GM15510 (cell line): Measurements from ENCODE around the gene RPRD1B.

ENCODE experiments used
- POLR2A ChIP-seq: IDR thresholded peaks from 3 replicates; pipeline ENCODE4 v1.6.1; 2011; ENCODE audit warnings: borderline replicate concordance; ENCODE audit not compliant: insufficient read length; ENCODE audit errors: extremely low read depth

RPRD1B gene

DNA sequence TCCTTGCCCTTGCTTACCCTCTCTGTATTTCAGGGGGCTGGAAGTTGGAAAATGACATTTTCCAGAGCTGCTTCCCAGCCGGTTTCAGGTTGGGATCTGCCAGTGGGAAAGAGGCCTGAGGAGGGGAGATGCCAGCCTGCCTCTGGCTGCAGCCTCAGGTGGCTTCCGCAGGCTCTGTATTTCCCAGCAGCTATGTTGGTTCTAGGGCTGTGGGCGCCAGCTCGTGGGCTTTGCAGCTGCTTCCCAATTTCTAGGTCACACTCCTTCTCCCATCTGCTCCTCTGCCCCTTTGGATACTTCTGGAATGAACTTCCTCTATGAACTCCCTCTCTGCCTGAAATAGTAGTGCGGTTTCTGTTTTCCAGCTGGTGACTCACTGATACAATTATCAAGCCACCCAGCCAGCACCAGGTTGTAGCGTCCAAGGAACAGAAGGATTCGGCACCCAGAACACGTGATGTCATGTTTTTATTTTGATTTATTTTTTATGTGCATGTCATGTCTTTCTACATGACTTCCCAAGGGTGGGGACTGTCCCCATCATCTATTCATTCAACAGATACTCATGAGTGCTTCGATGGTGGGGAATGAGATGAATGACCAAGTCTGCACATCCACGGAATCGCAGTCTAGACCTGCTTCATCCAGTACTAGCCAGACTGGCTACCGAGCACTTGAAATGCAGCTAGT, 93.5 kb downstream of the RPRD1B start:
- no peak for TF ChIP-seq POLR2A

DNA sequence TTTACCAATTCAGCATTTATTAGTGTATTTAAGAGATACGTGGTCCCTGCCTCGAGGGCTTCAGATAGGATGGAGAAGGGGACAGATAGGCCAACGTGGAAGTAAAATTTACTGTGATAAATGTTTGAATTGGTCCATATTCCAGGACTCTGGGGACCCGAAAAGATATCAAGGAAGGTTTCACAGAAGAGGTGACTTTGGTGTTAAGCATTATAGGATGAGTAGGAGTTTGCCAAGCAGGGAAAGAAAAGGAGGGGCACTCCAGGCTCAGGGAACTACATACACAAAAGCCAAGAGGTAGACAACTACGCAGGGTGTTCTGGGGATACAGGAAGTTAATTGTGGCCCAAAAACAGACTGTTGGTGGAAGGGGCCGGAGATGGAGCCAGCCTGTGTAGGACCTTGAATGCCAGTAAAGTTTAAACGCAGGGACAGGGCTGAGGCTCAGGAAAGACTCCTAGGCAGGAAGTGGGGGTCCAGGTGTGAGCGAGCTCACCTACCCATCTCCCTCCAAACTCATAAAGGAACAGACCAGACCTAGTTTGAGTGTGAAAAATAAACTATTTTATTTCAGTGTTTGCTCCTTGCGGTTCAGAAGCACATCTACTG, 94.5 kb downstream of the RPRD1B start:
- TF ChIP-seq POLR2A: no peak

DNA sequence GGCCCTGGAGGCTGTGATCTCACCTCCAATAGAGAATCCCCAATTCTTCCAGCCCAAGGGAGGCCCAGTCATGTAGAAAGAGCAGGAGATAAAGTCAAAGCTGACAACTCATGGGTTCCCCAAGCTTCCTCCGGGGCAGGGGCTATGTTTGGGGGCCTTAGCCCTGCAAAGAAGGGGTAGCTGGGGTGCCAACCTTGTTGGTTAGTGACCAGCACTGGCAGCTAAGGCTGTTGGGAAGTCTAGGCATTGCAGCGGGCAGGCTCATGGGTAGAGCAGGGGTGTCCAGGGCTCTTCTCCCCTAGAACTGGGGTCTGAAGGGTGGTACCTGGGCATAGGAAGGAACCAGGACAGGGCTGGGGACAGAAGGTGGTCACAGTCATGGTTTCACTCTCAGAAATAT, 95.1 kb downstream of the RPRD1B start:
- TF ChIP-seq POLR2A: no peak

DNA sequence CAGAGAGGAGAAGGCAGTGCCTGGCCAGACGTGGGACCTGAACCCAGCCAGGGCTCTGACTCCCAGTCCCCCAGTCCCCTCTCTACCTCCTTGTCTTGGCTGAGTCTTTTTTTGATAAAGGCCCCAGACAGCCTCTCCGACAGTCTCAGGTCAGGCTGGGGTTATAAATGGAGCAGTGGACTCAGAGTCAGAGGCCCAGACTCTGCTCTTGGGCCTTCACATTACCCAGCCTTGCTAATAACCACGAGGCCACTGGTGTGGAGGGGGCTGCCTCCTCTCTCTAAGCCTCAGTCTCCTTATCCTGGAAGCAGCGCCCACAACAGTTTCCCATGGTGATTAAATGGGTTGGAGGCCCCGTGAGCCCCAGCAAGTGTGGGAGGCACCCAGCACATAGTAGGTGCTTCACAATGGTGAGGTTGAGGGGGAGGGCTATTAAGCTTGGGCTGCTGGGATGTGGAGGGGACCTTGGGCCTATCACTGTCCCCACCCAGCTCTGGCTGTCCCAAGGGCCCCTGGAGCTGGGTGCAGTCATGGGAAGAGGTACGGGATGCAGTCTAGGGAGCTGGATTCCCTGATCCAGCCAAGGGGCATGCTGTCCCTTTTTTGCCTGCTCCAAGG, 95.8 kb downstream of the RPRD1B start:
- TF ChIP-seq POLR2A: no peak

DNA sequence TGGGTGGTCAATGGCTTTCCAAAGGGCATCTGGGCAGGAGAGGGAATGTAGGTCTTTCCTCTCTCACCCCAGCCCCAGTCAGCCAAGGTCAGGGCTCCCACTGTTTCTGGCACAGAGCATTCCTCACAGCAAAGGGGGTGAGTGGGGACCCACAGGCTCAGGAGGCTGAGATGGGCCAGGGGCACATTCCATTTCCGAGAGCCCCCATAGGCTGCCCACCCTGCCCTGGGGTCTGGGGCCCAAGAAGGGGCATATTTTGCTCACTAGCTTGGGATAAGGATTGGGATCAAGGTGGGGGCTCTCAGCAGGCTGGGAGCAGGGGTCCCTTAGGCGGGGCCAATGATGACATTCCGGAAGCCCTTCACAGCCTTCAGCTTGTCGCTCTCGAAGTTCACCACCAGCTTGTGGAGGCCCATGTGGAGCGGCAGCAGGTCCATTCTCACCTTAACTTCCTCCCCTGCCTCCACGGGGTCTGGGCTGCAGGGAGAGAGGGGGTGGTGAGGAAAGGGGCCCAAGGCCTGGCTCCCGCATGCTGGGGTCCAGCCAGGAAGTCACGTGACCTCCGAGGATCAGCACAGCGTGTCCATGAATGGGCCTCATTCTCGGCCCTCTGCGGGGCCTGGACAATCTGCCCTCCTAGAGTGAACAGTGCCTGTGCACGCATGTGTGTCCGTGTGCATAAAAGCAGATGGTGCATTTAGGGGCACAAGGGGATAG, 96.5 kb downstream of the RPRD1B start:
- no peak for TF ChIP-seq POLR2A

DNA sequence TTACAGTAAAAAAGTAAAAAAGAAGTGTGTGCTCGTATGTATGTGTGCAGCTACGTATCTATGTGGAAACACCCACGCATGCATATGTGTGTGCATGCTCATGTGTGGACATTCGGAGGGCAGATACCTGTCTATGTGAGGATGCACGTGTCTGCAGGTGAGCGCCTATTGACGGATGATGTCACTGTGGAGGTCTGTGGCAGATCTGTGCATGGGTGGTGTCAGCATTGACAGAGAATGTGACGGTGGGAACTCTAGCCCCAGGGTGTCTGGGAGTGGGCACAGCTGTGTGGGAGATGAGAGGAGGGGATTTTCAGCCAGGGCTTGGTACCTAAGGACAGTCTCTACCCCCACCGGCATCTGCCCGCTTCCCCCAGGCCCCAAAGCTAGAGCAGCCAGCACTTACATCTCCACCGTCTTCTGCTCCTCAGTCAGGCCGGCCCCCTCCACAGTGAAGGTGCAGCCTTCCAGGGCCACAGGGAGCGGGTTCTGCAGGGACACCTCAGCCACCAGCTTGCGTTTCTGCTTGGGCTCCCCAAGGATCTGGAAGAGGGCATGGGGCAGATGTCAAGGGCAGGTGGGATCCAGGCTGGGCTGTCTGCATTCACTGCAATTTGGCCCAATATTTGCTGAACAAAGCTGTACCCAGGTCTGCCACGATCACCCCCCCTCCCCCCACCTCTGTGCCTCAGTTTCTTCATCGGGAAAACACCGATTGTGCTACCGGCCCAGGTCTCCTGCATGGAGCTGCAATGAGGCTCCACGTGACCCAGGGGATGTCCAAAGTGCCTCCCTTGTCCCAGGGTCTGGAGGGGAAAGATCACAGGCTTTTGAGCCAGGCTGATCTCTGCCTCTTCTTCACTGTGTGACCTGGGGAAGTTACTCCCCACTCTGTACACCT, 97.4 kb downstream of the RPRD1B start:
- no peak for TF ChIP-seq POLR2A

DNA sequence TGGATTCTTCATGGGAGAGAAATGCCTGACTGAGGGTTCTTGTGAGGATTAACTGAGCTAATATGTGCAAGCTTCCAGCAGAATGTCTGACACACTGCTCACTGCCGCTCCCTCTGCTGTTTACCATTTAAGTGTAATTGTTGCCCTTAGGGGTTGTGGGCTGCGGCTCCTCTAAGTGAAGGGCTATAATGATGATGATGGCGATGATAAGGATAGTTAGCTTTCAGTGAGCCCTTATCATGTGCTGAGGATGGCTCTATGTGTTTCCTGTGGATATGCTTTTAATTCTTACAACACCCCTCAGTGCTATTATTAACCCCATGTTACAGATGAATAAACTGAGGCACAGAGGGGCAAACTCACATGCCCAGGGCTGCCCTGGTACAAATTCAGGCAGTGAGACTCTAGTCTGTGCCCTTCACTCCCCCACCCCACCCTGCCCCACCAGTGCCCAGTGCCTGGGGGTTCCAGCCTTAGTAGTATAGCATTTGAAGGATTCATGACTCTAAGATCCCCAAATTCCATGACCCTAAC, 98.1 kb downstream of the RPRD1B start:
- TF ChIP-seq POLR2A: no peak

DNA sequence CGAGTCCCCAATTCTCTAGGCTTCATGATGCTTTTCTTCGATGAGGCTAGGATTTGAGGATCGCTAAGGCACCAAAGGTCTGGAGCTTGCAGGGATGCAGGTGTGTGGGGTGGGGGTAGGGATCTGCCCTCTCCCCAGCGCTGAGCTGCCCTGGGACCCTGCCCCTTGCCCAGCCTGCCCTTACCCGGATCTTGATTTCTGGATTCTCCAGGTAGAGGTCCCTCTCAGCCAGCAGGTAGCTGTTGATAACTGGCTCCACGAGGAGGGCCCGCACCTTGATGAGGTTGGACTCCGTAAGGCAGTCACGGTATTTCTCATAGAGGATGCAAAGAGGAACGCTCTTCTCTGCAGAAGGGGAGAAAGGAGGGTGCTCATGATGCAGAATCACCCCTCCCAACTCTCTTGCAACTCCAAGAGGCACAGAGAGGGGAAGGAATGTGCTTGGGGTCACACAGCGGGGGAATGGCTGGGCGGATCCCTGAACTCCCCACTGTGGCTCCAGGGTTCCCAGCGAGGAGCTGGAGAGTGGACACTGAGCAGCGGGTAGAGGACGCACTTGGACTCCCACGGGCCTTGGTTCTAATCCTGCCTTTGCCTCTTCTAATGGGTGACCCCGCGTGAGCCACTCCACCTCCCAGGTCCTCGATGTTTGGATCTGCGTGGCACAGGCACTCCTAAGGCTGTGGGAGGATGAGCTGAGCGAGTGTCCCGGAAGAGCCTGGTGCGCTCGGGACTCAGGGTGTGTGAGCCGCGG, 98.8 kb downstream of the RPRD1B start:
- no peak for TF ChIP-seq POLR2A

DNA sequence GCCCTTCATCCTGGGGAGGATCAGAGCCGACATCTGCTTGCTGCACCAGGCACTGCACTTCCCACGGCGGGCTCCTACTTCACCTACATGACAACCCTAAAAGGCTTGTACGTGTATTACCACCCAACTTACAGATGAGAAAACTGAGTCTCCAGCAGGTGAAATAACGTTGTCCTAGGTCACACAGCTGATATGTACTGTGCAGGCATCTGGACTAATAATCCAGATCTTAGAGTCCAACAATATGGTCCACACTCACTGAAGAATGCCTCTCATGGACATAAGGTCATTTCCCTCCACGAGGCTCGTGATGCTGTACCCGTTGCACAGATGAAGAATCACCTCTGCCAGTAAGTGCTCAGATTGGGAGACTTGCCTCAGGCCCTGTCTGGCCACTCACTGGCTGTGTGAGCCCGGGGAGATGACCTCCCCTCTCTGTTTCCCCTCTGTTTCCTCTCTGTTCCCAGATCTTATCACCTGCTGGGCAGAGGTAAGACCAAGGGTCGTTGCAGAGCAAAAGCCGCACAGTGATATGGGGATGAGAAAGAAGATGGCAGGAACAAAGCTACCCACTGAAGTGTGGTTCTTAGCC, 99.5 kb downstream of the RPRD1B start:
- TF ChIP-seq POLR2A: no peak

DNA sequence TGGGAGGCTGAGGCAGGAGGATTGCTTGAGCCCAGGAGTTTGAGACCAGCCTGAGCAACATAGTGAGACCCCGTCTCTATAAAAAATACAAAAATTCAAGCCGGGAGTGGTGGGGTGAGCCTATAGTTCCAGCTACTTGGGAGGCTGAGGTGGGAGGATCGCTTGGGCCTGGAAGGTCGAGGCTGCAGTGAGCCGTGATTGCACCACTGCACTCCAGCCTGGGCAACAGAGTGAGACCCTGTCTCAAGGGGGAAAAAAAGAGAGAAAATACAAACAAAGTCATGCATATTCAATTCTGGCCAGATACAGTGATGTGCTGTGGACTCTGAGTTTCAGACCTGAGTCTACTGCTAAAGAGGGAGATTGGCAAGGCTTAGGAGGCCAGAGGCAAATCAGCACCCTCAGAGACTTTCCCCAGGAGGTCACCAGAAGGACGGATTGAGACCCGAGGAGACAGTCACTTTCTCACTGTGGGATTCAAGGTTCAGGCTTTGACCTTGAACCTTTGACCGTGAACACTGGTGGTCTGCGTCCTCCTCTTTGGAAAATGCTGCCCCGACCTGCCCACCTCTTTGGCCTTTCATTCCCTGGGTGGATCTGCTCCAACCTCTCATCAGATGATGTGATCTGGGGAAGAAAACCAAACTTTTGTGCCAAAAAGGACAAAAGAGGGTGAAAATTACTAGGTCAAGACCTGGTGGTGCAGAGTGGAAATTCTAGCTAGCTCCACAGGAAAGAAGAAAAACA, 100.3 kb downstream of the RPRD1B start:
- TF ChIP-seq POLR2A: no peak

DNA sequence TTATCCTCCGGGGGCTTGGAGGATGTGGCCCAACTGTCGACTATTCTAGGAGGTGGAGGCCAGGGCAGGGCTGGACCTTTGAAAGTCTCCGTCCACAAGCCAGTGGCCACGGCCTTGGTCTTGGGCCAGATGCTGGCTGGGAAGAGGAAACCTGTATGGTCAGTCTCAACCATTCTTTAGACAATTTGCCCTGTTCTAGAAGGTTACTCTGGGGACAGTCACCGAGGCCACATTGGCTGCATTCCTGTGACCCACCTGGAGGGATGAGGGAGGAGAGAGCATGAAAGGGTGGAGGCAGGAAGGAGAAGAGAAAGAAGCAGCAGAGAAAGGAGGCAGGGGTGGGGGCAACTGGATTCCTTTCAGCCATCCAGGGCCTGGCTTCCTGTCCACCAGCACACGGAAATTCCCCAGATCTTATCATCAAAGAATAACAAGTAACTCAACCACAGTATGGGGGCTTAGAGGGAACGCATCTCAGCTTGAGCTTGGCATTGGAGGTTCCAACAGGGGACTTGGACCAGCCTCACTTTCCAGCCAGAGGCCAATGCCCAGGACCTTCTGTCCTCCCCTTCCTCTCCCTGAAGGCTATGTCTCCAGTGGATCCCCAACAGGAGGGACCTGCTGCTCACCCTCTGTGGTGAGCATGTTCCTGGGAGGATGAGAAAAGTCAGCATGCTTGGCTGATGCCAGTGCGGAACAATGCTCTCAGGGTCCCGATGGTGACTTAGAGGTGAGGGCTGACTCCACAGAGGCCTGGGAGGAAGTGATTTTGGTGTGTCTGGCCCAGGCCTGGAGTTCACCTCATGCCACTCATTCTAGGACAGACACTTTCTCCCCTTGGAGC, 101.1 kb downstream of the RPRD1B start:
- TF ChIP-seq POLR2A: no peak

DNA sequence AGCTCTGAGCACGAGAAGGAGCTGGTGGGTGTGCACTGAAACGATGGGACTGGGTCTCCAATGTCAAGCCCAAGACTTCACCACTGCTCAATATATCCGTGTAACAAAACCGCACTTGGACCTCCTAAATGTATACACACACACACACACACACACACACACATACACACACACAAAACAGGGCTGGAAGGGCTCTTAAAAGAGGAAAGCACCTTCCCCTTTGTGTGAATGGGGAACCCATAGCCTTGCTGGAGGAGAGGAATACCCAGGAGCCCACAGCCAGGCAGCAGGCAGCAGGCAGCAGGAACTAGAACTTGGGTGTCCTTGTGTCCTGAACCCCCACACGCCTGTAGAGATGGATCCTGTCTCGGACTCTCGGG, 101.7 kb downstream of the RPRD1B start:
- no peak for TF ChIP-seq POLR2A
